HG02852 (cell line): Measurements from ENCODE around the gene FOXP1.

Experiments
- ATAC-seq: cut with Tn5 transposase; IDR thresholded peaks from one replicate; pipeline ENCODE4 v1.9.1; 2021; ENCODE audit warnings: mild to moderate bottlenecking, moderate library complexity; ENCODE audit not compliant: unreplicated experiment

Gene FOXP1

GRCh38 chr3:71384837-71385716 lies 198.5 kb downstream of the FOXP1 start:
- no peak for ATAC-seq

GRCh38 chr3:71384388-71384787 lies 199.1 kb downstream of the FOXP1 start:
- ATAC-seq: no peak

- no peak for ATAC-seq
Observed at GRCh38 chr3:71380096-71380495, 203.4 kb downstream of the FOXP1 start.

- ATAC-seq: no peak
Observed at GRCh38 chr3:71378509-71378908, 205.0 kb downstream of the FOXP1 start.

- no peak for ATAC-seq
Observed at GRCh38 chr3:71376911-71377310, 206.6 kb downstream of the FOXP1 start.

- ATAC-seq: no peak
Observed at GRCh38 chr3:71376503-71376902, 207.0 kb downstream of the FOXP1 start.

GRCh38 chr3:71374582-71374981 lies 208.9 kb downstream of the FOXP1 start:
- no peak for ATAC-seq

GRCh38 chr3:71372911-71373637 lies 210.5 kb downstream of the FOXP1 start:
- no peak for ATAC-seq

GRCh38 chr3:71372241-71372768 lies 211.2 kb downstream of the FOXP1 start:
- ATAC-seq: no peak

- ATAC-seq: no peak
Observed at GRCh38 chr3:71371282-71371681, 212.2 kb downstream of the FOXP1 start.

- no peak for ATAC-seq
Observed at GRCh38 chr3:71370467-71370866, 213.1 kb downstream of the FOXP1 start.

- ATAC-seq: no peak
Observed at GRCh38 chr3:71369701-71370391, 213.7 kb downstream of the FOXP1 start.

GRCh38 chr3:71366988-71367604 lies 216.4 kb downstream of the FOXP1 start:
- no peak for ATAC-seq

- ATAC-seq: no peak
Observed at GRCh38 chr3:71361334-71361890, 222.1 kb downstream of the FOXP1 start.

- peak; percentile 90 for ATAC-seq
Observed at GRCh38 chr3:71360764-71361163, 222.8 kb downstream of the FOXP1 start.

GRCh38 chr3:71360180-71360579 lies 223.3 kb downstream of the FOXP1 start:
- peak; percentile 23 for ATAC-seq

GRCh38 chr3:71358243-71358642 lies 225.3 kb downstream of the FOXP1 start:
- peak; percentile 46 for ATAC-seq

- no peak for ATAC-seq
Observed at GRCh38 chr3:71356265-71356664, 227.3 kb downstream of the FOXP1 start.

GRCh38 chr3:71355862-71356261 lies 227.7 kb downstream of the FOXP1 start:
- ATAC-seq: no peak

- ATAC-seq: no peak
Observed at GRCh38 chr3:71355037-71355436, 228.5 kb downstream of the FOXP1 start.
